PC-9 (cell line): Measurements from ENCODE around the gene ARHGDIB.

Experiments
- EZH2 ChIP-seq: fragments of 200-600 bp; sonication (generic); IDR thresholded peaks from 2 replicates; pipeline ENCODE4 v1.8.0; 2017; ENCODE audit warnings: antibody characterized with exemption, low read depth
- TF ChIP-seq, protein P1 (sequence below): fragments of 200-600 bp; sonication (generic); conservative IDR thresholded peaks from 2 replicates; pipeline ENCODE4 v1.6.1; 2017; ENCODE audit warnings: mixed run types, antibody characterized with exemption, mild to moderate bottlenecking, moderate library complexity

GRCh38 chr12:14991069-14991468 is 29.7 kb upstream of the ARHGDIB start:
- TF ChIP-seq, protein P1, sequence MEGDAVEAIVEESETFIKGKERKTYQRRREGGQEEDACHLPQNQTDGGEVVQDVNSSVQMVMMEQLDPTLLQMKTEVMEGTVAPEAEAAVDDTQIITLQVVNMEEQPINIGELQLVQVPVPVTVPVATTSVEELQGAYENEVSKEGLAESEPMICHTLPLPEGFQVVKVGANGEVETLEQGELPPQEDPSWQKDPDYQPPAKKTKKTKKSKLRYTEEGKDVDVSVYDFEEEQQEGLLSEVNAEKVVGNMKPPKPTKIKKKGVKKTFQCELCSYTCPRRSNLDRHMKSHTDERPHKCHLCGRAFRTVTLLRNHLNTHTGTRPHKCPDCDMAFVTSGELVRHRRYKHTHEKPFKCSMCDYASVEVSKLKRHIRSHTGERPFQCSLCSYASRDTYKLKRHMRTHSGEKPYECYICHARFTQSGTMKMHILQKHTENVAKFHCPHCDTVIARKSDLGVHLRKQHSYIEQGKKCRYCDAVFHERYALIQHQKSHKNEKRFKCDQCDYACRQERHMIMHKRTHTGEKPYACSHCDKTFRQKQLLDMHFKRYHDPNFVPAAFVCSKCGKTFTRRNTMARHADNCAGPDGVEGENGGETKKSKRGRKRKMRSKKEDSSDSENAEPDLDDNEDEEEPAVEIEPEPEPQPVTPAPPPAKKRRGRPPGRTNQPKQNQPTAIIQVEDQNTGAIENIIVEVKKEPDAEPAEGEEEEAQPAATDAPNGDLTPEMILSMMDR, result no peak
- TF ChIP-seq EZH2, result no peak
